HepG2 (cell line): ENCODE data around the gene ATP6V1G2. TPM values are rescaled to one million over a fixed set of nuclear protein-coding genes. Genes with fewer than 3 reads are reported as not detected.

Experiments
- BHLHE40 ChIP-seq: IDR thresholded peaks from 2 replicates; pipeline ENCODE4 v1.6.1; 2011; ENCODE audit warnings: low read length, improper control_type of control experiment
- BORCS8-MEF2B ChIP-seq: sonication (generic); formaldehyde crosslinking; IDR thresholded peaks from 2 replicates; pipeline ENCODE4 v1.8.0; 2022; ENCODE audit warnings: mild to moderate bottlenecking, missing genetic modification reagents
- DNMT3B ChIP-seq: conservative IDR thresholded peaks from 2 replicates; pipeline ENCODE4 v1.6.1; 2016; ENCODE audit warnings: missing biosample characterization, control low read depth
- DPF2 ChIP-seq: sonication (generic); formaldehyde crosslinking; IDR thresholded peaks from 2 replicates; pipeline ENCODE4 v1.4.0; 2020; ENCODE audit warnings: mild to moderate bottlenecking, low read depth, missing genetic modification reagents, borderline replicate concordance
- ELF1 ChIP-seq: sonication (generic); formaldehyde crosslinking; IDR thresholded peaks from 2 replicates; pipeline ENCODE4 v1.4.0; 2020; ENCODE audit warnings: missing genetic modification reagents
- HDAC2 ChIP-seq: sonication (generic); formaldehyde crosslinking; IDR thresholded peaks from 2 replicates; pipeline ENCODE4 v1.4.0; 2020; ENCODE audit warnings: missing genetic modification reagents
- NPAS2 ChIP-seq: sonication (generic); formaldehyde crosslinking; IDR thresholded peaks from 2 replicates; pipeline ENCODE4 v1.8.0; 2022; ENCODE audit warnings: mild to moderate bottlenecking, missing genetic modification reagents, borderline replicate concordance
- NRL ChIP-seq: sonication (generic); formaldehyde crosslinking; IDR thresholded peaks from 2 replicates; pipeline ENCODE4 v1.5.0; 2020; ENCODE audit warnings: missing genetic modification reagents, mild to moderate bottlenecking, moderate library complexity, borderline replicate concordance
- SALL2 ChIP-seq: sonication (generic); formaldehyde crosslinking; IDR thresholded peaks from 2 replicates; pipeline ENCODE4 v1.8.1; 2023; ENCODE audit warnings: mild to moderate bottlenecking, missing genetic modification reagents, inconsistent platforms
- SP4 ChIP-seq: sonication (generic); formaldehyde crosslinking; IDR thresholded peaks from 2 replicates; pipeline ENCODE4 v1.8.1; 2023; ENCODE audit warnings: mild to moderate bottlenecking, missing genetic modification reagents
- ZFX ChIP-seq: sonication (generic); formaldehyde crosslinking; IDR thresholded peaks from 2 replicates; pipeline ENCODE4 v1.4.0; 2020; ENCODE audit warnings: mild to moderate bottlenecking, low read depth, missing genetic modification reagents, moderate library complexity
- ZNF138 ChIP-seq: sonication (generic); formaldehyde crosslinking; IDR thresholded peaks from 2 replicates; pipeline ENCODE4 v1.5.0; 2020; ENCODE audit warnings: mild to moderate bottlenecking, low read depth, missing genetic modification reagents
- ZNF143 ChIP-seq: sonication (generic); formaldehyde crosslinking; IDR thresholded peaks from 2 replicates; pipeline ENCODE4 v1.4.0; 2020; ENCODE audit warnings: missing genetic modification reagents
- ZNF160 ChIP-seq: sonication (generic); formaldehyde crosslinking; IDR thresholded peaks from 2 replicates; pipeline ENCODE4 v1.8.0; 2022; ENCODE audit warnings: mild to moderate bottlenecking, inconsistent platforms, missing genetic modification reagents
- ZNF292 ChIP-seq: sonication (generic); formaldehyde crosslinking; IDR thresholded peaks from 2 replicates; pipeline ENCODE4 v1.8.1; 2022; ENCODE audit warnings: mild to moderate bottlenecking, low read depth, missing genetic modification reagents, borderline replicate concordance
- ZNF296 ChIP-seq: sonication (generic); formaldehyde crosslinking; conservative IDR thresholded peaks from 2 replicates; pipeline ENCODE4 v1.5.0; 2020; ENCODE audit warnings: mild to moderate bottlenecking, missing genetic modification reagents
- ZNF577 ChIP-seq: sonication (generic); formaldehyde crosslinking; IDR thresholded peaks from 2 replicates; pipeline ENCODE4 v1.4.0; 2020; ENCODE audit warnings: mild to moderate bottlenecking, low read depth, missing genetic modification reagents, borderline replicate concordance
- ZNF782 ChIP-seq: sonication (generic); formaldehyde crosslinking; IDR thresholded peaks from 2 replicates; pipeline ENCODE4 v1.4.0; 2020; ENCODE audit warnings: missing genetic modification reagents, mild to moderate bottlenecking, borderline replicate concordance
- ZSCAN20 ChIP-seq: sonication (generic); formaldehyde crosslinking; IDR thresholded peaks from 2 replicates; pipeline ENCODE4 v1.4.0; 2020; ENCODE audit warnings: missing genetic modification reagents, mild to moderate bottlenecking, borderline replicate concordance
- ZSCAN25 ChIP-seq: sonication (generic); formaldehyde crosslinking; IDR thresholded peaks from 2 replicates; pipeline ENCODE4 v1.8.0; 2022; ENCODE audit warnings: mild to moderate bottlenecking, missing genetic modification reagents
- polyA plus RNA-seq, 8 experiments: library from polyadenylated mRNA; depleted of rRNA in 3 of 8; stranded (reverse) in 7 of 8; unstranded in 1 of 8; fragments of >200 nt; fragmentation: Illumina TruSeq in 4 of 8; extraction: Trizol in 4 of 8; gene quantifications; 2 replicates each; pipeline versions ENCODE4 v1.2.1 to v1.2.3, GENCODE V29; 2011 to 2016; ENCODE audit warnings: low read depth in 4 of 8, missing spikeins in 1 of 8, mixed read lengths in 1 of 8; ENCODE audit not compliant: insufficient read depth in 1 of 8
- total RNA-seq, 5 experiments: library from RNA; depleted of rRNA; stranded (reverse); fragments of >200 nt; fragmentation: Illumina TruSeq; extraction: Trizol; gene quantifications; 2 replicates each; pipeline ENCODE4 v1.2.3, GENCODE V29; 2016; ENCODE audit warnings: low read depth in 1 of 5
- TF ChIP-seq, protein P1 (sequence below): IDR thresholded peaks from 2 replicates; pipeline ENCODE4 v1.6.1; 2016; ENCODE audit warnings: low read depth, control low read depth
- TF ChIP-seq, protein P2 (sequence below): sonication (generic); formaldehyde crosslinking; conservative IDR thresholded peaks from 2 replicates; pipeline ENCODE4 v1.5.0; 2020; ENCODE audit warnings: missing genetic modification reagents
- TF ChIP-seq, protein P3 (sequence below): sonication (generic); formaldehyde crosslinking; IDR thresholded peaks from 2 replicates; pipeline ENCODE4 v1.5.0; 2020; ENCODE audit warnings: missing genetic modification reagents
- TF ChIP-seq, protein P4 (sequence below): sonication (generic); formaldehyde crosslinking; IDR thresholded peaks from 2 replicates; pipeline ENCODE4 v1.4.0; 2020; ENCODE audit warnings: missing genetic modification reagents, borderline replicate concordance
- TF ChIP-seq, protein P5 (sequence below): sonication (generic); formaldehyde crosslinking; IDR thresholded peaks from 2 replicates; pipeline ENCODE4 v1.9.0; 2021; ENCODE audit warnings: missing genetic modification reagents, borderline replicate concordance

ATP6V1G2 gene
- total and polyA plus RNA-seq, 2 of the 13 experiments (the other 11 are each of a cell fraction or from before 2014, with no cell fraction given): 0.27 to 0.83 TPM

DNA sequence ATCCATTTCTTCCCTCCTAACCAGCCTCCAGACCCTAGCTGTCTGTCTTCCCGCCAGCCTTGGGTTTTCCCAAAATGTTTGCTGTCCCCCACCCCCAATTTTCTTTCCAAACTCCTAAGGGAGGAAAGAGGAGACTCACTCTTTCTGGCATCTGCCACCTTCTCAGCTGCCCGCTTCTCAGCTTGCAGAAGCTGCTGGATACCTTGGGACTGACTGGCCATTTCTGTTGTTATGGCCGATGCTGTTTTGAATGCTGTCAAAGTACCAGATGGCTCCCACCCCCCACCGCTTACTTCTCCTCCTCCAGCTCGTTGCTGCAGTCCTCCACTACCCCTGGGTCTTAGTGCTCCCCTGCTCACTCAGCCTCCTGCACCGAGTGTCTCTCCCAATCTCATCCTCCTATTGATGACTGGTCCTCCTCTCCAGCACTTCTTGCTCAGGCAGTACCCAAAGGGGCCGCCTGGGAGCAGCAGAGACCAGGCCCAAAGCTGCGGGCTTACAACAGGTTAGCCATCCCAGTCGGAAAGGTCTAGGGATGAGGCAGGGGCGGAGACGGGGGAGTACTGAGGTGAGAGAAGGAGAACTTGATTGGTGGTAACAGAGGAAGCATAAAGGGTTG lies at the start of gene ATP6V1G2 (continued):
- TF ChIP-seq, protein P1, sequence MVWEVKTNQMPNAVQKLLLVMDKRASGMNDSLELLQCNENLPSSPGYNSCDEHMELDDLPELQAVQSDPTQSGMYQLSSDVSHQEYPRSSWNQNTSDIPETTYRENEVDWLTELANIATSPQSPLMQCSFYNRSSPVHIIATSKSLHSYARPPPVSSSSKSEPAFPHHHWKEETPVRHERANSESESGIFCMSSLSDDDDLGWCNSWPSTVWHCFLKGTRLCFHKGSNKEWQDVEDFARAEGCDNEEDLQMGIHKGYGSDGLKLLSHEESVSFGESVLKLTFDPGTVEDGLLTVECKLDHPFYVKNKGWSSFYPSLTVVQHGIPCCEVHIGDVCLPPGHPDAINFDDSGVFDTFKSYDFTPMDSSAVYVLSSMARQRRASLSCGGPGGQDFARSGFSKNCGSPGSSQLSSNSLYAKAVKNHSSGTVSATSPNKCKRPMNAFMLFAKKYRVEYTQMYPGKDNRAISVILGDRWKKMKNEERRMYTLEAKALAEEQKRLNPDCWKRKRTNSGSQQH (CRISPR knock-in tag): 0 out of 2 replicates have a peak, but pooled peaks have one; percentile 38
- TF ChIP-seq, protein P2, sequence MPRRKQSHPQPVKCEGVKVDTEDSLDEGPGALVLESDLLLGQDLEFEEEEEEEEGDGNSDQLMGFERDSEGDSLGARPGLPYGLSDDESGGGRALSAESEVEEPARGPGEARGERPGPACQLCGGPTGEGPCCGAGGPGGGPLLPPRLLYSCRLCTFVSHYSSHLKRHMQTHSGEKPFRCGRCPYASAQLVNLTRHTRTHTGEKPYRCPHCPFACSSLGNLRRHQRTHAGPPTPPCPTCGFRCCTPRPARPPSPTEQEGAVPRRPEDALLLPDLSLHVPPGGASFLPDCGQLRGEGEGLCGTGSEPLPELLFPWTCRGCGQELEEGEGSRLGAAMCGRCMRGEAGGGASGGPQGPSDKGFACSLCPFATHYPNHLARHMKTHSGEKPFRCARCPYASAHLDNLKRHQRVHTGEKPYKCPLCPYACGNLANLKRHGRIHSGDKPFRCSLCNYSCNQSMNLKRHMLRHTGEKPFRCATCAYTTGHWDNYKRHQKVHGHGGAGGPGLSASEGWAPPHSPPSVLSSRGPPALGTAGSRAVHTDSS (CRISPR knock-in tag): no peak
- TF ChIP-seq HDAC2 (peak; percentile 72), ZSCAN20 (CRISPR knock-in tag) (no peak), ZNF296 (CRISPR knock-in tag) (no peak), NRL (CRISPR knock-in tag) (peak; percentile 37; the same call in 1 of the 2 replicates), SP4 (CRISPR knock-in tag) (no peak), ZNF577 (no peak), DNMT3B (CRISPR knock-in tag) (no peak), BORCS8-MEF2B (peak; percentile 72; the same call in 1 of the 2 replicates), ZNF143 (CRISPR knock-in tag) (no peak), ELF1 (CRISPR knock-in tag) (no peak), ZNF160 (CRISPR knock-in tag) (no peak; the same call in 1 of the 2 replicates), BHLHE40 (peak; percentile 55; the same call in 1 of the 2 replicates), NPAS2 (no peak), ZNF292 (CRISPR knock-in tag) (no peak), ZFX (CRISPR knock-in tag) (no peak), ZNF782 (no peak), ZNF138 (CRISPR knock-in tag) (no peak), ZSCAN25 (CRISPR knock-in tag) (peak; percentile 89), DPF2 (CRISPR knock-in tag) (no peak), SALL2 (CRISPR knock-in tag) (peak; percentile 17; the same call in 1 of the 2 replicates)
- TF ChIP-seq, protein P3, sequence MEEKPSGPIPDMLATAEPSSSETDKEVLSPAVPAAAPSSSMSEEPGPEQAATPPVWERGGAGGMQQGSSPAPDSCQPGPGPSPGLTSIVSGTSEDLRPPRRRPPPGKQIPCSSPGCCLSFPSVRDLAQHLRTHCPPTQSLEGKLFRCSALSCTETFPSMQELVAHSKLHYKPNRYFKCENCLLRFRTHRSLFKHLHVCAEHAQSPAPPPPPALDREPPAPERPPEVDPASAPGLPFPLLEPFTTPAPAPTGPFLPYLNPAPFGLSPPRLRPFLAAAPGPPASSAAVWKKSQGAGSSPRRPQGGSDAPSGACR: no peak
- TF ChIP-seq, protein P4, sequence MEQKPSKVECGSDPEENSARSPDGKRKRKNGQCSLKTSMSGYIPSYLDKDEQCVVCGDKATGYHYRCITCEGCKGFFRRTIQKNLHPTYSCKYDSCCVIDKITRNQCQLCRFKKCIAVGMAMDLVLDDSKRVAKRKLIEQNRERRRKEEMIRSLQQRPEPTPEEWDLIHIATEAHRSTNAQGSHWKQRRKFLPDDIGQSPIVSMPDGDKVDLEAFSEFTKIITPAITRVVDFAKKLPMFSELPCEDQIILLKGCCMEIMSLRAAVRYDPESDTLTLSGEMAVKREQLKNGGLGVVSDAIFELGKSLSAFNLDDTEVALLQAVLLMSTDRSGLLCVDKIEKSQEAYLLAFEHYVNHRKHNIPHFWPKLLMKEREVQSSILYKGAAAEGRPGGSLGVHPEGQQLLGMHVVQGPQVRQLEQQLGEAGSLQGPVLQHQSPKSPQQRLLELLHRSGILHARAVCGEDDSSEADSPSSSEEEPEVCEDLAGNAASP (CRISPR knock-in tag): no peak
- TF ChIP-seq, protein P5, sequence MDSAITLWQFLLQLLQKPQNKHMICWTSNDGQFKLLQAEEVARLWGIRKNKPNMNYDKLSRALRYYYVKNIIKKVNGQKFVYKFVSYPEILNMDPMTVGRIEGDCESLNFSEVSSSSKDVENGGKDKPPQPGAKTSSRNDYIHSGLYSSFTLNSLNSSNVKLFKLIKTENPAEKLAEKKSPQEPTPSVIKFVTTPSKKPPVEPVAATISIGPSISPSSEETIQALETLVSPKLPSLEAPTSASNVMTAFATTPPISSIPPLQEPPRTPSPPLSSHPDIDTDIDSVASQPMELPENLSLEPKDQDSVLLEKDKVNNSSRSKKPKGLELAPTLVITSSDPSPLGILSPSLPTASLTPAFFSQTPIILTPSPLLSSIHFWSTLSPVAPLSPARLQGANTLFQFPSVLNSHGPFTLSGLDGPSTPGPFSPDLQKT (CRISPR knock-in tag): no peak
